ENCODE measurements around the gene ZC2HC1B. TPM values are rescaled to one million over a fixed set of nuclear protein-coding genes. Genes with fewer than 3 reads are reported as not detected.
"Not testable (repeated sequence)": the region's sequence is repeated elsewhere in the genome, so short reads cannot be mapped to it uniquely, and the experiment has no call there.

Gene ZC2HC1B
- total and polyA plus RNA-seq, 9 donors = 0.53 TPM; not detected in 8

DNA sequence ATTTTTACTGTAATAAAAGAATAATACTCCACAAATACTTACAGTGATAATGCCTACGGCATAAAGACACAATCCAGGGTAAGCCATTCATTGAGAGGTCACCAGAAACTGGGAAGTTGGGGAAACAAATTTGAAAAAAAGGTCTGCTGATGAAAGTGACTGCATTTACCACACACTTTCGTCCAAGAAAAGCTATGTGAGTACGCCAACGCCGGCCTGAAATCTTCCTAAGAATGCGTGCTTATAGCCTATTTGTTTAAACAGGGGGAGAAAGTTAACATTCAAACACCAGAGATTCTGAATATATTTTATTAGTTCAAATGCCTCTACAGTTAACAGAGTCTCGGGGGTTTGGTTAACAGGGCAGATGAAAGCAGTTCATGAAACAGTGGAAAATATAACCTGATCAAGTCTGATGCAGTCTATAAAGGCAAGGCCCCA lies 21.8 kb upstream of the ZC2HC1B start:
- no peaks in the 10 kb centered on the region for H3K9me3 ChIP-seq (replicated peaks; ENCODE audit: control insufficient read depth, low read depth, low read length)
- peak overlapping the region; percentile 97 for H3K27ac ChIP-seq (ENCODE audit: low read length)
- H3K4me3 ChIP-seq (ENCODE audit: low read length) = peak overlapping the region; percentile 86
- H3K27me3 ChIP-seq (ENCODE audit: control insufficient read depth, insufficient read depth, low read length) = no peaks in the 10 kb centered on the region
- 0% methylated on average over 1 of the region's 7 CpGs for WGBS (ENCODE audit: insufficient coverage)
- DNase-seq = peak; percentile 97
- peaks cover 19% of the 10 kb centered on the region for H3K4me1 ChIP-seq (ENCODE audit: control insufficient read depth, insufficient read depth, low read length)
- H3K36me3 ChIP-seq (ENCODE audit: control insufficient read depth, insufficient read depth, low read length) = peaks cover 28% of the 10 kb centered on the region

DNA sequence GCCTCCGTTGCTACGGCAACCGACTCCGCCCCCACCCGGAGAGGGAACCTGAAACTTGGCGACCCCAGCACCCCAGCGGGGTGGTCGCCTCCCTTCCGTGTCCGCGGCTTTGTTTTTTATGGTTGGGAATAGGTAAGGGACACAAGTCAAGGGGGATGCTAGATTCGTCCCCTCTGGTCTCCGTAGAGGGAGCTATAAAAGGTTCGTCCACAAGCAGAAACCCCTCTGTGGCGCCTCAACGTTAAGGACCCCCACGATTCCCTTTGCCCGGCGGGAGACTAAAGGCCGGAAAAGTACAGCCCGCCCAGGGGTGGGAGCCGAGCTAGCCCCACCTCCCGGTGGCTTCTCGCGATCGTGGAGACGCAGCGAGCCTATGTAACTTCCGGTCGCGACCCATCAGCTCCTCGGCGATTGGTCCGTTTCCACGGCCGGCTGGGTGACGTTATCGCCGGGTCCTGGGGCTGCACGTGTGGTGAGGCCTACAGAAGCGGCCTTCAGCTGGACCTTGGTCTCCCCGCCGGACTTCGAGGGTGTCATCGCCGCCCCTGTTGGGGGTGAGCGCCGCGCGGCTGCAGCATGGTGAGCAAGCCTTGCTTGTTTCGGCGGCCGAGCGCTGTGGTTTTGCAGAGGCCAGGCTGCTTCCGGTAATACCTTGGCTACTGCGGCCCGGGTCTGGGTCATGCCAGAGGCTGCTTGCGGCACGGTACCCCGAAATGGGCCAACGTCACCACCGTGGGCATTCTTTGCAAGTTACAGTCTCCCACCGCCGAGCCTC lies 21.2 kb upstream of the ZC2HC1B start, which contains the start of gene LTV1:
Gene LTV1 (plus strand): TSS at position 437 of the 775 bp plus-strand sequence. CDS start 140 bp downstream, at position 577.
- Histone ChIP-seq H3K9me3 (replicated peaks; ENCODE audit: control insufficient read depth, low read depth, low read length) (no peaks in the 10 kb centered on the region), H3K27ac (ENCODE audit: low read length) (peak within 1 kb of the TSS; percentile 97), H3K4me3 (ENCODE audit: low read length) (peak within 1 kb of the TSS; percentile 86), H3K27me3 (ENCODE audit: control insufficient read depth, insufficient read depth, low read length) (no peaks in the 10 kb centered on the region), H3K4me1 (ENCODE audit: control insufficient read depth, insufficient read depth, low read length) (peaks cover 19% of the 10 kb centered on the region), H3K36me3 (ENCODE audit: control insufficient read depth, insufficient read depth, low read length) (peaks cover 32% of the 10 kb centered on the region)
- under 1% methylated on average over 60 of the region's 64 CpGs for WGBS (ENCODE audit: insufficient coverage)
- peak; percentile 99 for DNase-seq

DNA sequence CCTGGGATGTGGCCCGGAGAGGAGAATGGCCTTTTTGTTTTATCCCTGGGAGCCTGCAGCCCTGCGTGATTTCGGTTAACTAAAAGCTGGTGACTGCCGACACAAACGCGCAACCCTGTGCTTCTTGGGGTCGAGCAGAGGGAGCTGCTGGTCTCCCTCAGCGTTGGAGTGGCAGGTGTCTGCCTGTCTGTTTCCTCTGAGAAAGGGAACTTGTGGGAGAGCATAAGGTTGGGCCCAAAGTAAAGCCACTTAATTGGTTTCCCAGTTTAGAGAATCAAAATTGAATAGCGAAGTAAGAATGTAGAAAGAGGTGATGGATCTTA lies 20.6 kb upstream of the ZC2HC1B start:
- no peak for DNase-seq

DNA sequence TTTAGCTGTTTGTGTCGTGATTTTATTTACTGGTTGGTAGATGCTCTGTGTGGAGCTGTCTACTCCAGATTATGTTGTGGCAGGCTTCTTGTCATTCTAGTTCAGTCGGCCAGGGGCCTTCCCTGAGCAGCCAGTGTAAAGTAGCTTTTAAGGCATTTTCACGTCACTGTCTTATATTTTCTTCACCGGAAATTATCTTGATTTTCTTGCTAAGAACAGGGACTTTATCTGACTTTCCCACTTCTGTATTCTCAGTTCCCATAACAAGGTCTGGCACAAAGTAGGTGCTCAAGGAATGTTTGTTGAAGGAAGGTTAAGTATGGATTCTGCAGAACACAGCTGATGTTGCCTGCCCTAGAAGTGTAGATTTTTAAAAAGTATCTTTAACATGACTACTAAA lies 20.3 kb upstream of the ZC2HC1B start:
- WGBS (ENCODE audit: insufficient coverage) = 8% methylated on average over 2 of the region's 4 CpGs
- peak overlapping the region; percentile 86 for H3K4me3 ChIP-seq (ENCODE audit: low read length)
- H3K9me3 ChIP-seq (replicated peaks; ENCODE audit: control insufficient read depth, low read depth, low read length) = no peaks in the 10 kb centered on the region
- H3K27me3 ChIP-seq (ENCODE audit: control insufficient read depth, insufficient read depth, low read length) = no peaks in the 10 kb centered on the region
- peak overlapping the region; percentile 97 for H3K27ac ChIP-seq (ENCODE audit: low read length)
- peaks cover 39% of the 10 kb centered on the region for H3K36me3 ChIP-seq (ENCODE audit: control insufficient read depth, insufficient read depth, low read length)
- DNase-seq = peak; percentile 30
- peaks cover 19% of the 10 kb centered on the region for H3K4me1 ChIP-seq (ENCODE audit: control insufficient read depth, insufficient read depth, low read length)

More for the DNA sequence above, 20.6 kb upstream of the ZC2HC1B start:
- under 1% methylated on average over 9 of the region's 9 CpGs for WGBS (ENCODE audit: insufficient coverage)
- H3K4me1 ChIP-seq (ENCODE audit: control insufficient read depth, insufficient read depth, low read length) = peaks cover 19% of the 10 kb centered on the region
- H3K9me3 ChIP-seq (replicated peaks; ENCODE audit: control insufficient read depth, low read depth, low read length) = no peaks in the 10 kb centered on the region
- H3K4me3 ChIP-seq (ENCODE audit: low read length) = peak overlapping the region; percentile 86
- peaks cover 37% of the 10 kb centered on the region for H3K36me3 ChIP-seq (ENCODE audit: control insufficient read depth, insufficient read depth, low read length)
- H3K27ac ChIP-seq (ENCODE audit: low read length) = peak overlapping the region; percentile 97
- no peaks in the 10 kb centered on the region for H3K27me3 ChIP-seq (ENCODE audit: control insufficient read depth, insufficient read depth, low read length)

DNA sequence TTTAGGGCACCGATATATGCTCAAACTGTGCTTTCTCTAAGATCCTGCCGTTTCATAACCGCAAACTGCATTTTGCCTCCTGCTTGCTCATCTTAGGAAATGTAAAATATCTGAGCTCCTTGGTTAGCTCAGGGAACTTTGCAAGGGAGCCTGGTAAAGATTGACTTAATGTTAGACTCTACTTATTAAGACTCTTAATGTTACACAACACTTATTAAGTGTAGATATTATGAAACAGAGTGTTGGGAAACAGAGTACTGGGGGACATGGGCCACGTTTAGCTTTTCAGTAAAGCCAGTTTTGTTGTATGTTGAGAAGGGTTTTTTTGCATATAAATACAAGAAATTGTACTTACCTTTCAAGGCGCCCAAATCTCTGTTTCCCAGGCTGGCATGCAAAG lies 19.2 kb upstream of the ZC2HC1B start:
- Histone ChIP-seq H3K27ac (ENCODE audit: low read length) (no peak overlapping the region), H3K9me3 (replicated peaks; ENCODE audit: control insufficient read depth, low read depth, low read length) (no peaks in the 10 kb centered on the region), H3K4me1 (ENCODE audit: control insufficient read depth, insufficient read depth, low read length) (peaks cover 14% of the 10 kb centered on the region), H3K4me3 (ENCODE audit: low read length) (no peak overlapping the region), H3K27me3 (ENCODE audit: control insufficient read depth, insufficient read depth, low read length) (no peaks in the 10 kb centered on the region), H3K36me3 (ENCODE audit: control insufficient read depth, insufficient read depth, low read length) (peaks cover 48% of the 10 kb centered on the region)
- no peak for DNase-seq
- WGBS (ENCODE audit: insufficient coverage) = 100% methylated on average over 4 of the region's 5 CpGs

DNA sequence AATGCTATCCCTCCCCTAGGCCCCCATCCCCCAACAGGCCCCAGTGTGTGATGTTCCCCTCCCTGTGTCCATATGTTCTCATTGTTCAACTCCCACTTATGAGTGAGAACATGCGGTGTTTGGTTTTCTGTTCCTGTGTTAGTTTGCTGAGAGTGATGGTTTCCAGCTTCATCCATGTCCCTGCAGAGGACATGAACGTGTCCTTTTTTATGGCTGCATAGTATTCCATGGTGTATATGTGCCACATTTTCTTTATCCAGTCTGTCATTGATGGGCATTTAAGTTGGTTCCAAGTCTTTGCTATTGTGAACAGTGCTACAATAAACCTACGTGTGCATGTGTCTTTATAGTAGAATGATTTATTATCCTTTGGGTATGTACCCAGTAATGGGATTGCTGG lies 12.6 kb upstream of the ZC2HC1B start:
- H3K27ac ChIP-seq (ENCODE audit: low read length); H3K4me1 ChIP-seq (ENCODE audit: control insufficient read depth, insufficient read depth, low read length); DNase-seq; H3K4me3 ChIP-seq (ENCODE audit: low read length); H3K27me3 ChIP-seq (ENCODE audit: control insufficient read depth, insufficient read depth, low read length): not testable (repeated sequence)
- Histone ChIP-seq H3K36me3 (ENCODE audit: control insufficient read depth, insufficient read depth, low read length) (peaks cover 53% of the 10 kb centered on the region), H3K9me3 (replicated peaks; ENCODE audit: control insufficient read depth, low read depth, low read length) (peaks cover 12% of the 10 kb centered on the region)
- WGBS (ENCODE audit: insufficient coverage) = no CpG with 5 or more reads among the region's 3 CpGs

DNA sequence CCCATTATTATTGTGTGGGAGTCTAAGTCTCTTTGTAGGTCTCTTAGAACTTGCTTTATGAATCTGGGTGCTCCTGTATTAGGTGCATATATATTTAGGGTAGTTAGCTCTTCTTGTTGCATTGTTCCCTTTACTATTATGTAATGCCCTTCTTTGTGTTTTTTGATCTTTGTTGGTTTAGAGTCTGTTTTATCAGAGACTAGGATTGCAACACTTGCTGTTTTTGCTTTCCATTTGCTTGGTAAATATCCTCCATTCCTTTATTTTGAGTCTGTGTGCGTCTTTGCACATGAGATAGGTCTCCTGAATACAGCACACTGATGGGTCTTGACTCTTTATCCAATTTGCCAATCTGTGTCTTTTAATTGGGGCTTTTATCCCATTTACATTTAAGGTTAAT lies 9.2 kb upstream of the ZC2HC1B start:
- H3K27me3 ChIP-seq (ENCODE audit: control insufficient read depth, insufficient read depth, low read length); H3K4me1 ChIP-seq (ENCODE audit: control insufficient read depth, insufficient read depth, low read length); H3K27ac ChIP-seq (ENCODE audit: low read length); H3K4me3 ChIP-seq (ENCODE audit: low read length); DNase-seq: not testable (repeated sequence)
- peaks cover 52% of the 10 kb centered on the region for H3K36me3 ChIP-seq (ENCODE audit: control insufficient read depth, insufficient read depth, low read length)
- peaks cover 15% of the 10 kb centered on the region for H3K9me3 ChIP-seq (replicated peaks; ENCODE audit: control insufficient read depth, low read depth, low read length)
- 100% methylated on average over 1 of the region's 1 CpG for WGBS (ENCODE audit: insufficient coverage)

DNA sequence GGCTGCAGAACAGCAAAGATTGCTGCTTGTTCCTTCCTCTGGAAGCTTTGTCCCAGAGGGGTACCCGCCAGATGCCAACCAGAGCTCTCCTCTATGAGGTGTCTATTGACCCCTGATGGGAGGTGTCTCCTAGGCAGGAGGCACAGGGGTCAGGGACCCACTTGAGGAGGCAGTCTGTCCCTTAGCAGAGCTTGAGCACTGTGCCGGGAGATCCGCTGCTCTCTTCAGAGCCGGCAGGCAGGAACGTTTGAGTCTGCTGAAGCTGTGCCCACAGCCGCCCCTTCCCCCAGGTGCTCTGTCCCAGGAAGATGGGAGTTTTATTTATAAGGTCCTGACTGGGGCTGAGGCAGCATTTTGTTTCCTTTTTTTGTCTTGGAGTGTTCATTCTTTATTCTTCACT lies 7.5 kb upstream of the ZC2HC1B start:
- H3K4me1 ChIP-seq (ENCODE audit: control insufficient read depth, insufficient read depth, low read length); DNase-seq; H3K27ac ChIP-seq (ENCODE audit: low read length); H3K4me3 ChIP-seq (ENCODE audit: low read length); H3K27me3 ChIP-seq (ENCODE audit: control insufficient read depth, insufficient read depth, low read length): not testable (repeated sequence)
- WGBS (ENCODE audit: insufficient coverage) = 93% methylated on average over 5 of the region's 6 CpGs
- H3K9me3 ChIP-seq (replicated peaks; ENCODE audit: control insufficient read depth, low read depth, low read length) = peaks cover 15% of the 10 kb centered on the region
- peaks cover 54% of the 10 kb centered on the region for H3K36me3 ChIP-seq (ENCODE audit: control insufficient read depth, insufficient read depth, low read length)

DNA sequence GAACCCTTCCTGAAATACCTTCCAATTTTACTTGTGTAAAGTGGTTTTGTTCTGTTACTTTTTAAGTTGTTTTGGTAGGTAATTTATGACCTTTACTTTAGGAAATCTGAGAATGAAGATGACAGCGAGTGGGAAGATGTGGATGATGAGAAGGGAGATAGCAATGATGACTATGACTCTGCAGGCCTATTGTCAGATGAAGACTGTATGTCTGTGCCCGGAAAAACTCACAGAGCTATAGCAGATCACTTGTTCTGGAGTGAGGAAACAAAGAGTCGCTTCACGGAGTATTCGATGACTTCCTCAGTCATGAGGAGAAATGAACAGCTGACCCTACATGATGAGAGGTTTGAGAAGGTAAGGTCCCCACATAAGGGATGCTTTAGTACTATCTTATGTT lies 6.6 kb upstream of the ZC2HC1B start:
- Histone ChIP-seq H3K27me3 (ENCODE audit: control insufficient read depth, insufficient read depth, low read length) (no peaks in the 10 kb centered on the region), H3K36me3 (ENCODE audit: control insufficient read depth, insufficient read depth, low read length) (peaks cover 56% of the 10 kb centered on the region), H3K9me3 (replicated peaks; ENCODE audit: control insufficient read depth, low read depth, low read length) (peaks cover 15% of the 10 kb centered on the region), H3K4me3 (ENCODE audit: low read length) (no peak overlapping the region), H3K4me1 (ENCODE audit: control insufficient read depth, insufficient read depth, low read length) (no peaks in the 10 kb centered on the region), H3K27ac (ENCODE audit: low read length) (no peak overlapping the region)
- no peak for DNase-seq
- WGBS (ENCODE audit: insufficient coverage) = 100% methylated on average over 5 of the region's 5 CpGs

DNA sequence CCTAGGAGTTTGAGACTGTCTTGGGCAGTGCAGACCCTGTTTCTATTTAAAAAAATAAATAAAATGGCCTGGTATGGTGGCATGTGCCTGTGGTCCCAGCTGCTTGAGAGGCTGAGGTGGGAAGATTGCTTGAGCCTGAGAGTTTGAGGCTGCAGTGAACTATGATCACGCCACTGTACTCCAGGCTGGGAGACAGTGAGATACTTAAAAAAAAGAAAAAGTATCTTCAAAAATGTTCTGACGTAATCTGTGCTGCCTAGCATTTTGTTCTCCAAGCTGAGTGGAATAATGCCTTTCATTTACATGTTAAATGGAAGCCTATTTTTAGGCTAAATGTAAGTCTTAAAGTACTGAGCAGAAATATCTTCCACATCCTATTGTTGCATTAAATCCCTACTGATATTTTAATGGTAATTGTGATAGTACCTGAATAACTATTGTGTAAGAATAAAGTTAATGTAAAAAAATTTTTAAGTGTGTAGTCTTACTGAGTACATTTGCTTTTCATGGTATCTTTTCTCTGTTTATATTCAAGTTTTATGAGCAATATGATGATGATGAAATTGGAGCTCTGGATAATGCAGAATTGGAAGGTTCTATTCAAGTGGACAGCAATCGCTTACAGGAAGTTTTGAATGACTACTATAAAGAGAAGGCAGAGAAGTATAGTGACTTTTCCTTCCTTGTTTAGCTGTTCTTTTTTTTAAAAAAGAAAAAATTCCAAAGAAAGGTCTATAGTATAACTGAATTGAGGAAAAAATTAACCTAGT lies 4.2 kb upstream of the ZC2HC1B start:
- Histone ChIP-seq H3K36me3 (ENCODE audit: control insufficient read depth, insufficient read depth, low read length) (peaks cover 60% of the 10 kb centered on the region), H3K27ac (ENCODE audit: low read length) (no peak overlapping the region), H3K4me1 (ENCODE audit: control insufficient read depth, insufficient read depth, low read length) (peaks cover under 1% of the 10 kb centered on the region), H3K4me3 (ENCODE audit: low read length) (no peak overlapping the region), H3K27me3 (ENCODE audit: control insufficient read depth, insufficient read depth, low read length) (no peaks in the 10 kb centered on the region), H3K9me3 (replicated peaks; ENCODE audit: control insufficient read depth, low read depth, low read length) (peaks cover 15% of the 10 kb centered on the region)
- no peak for DNase-seq
- WGBS (ENCODE audit: insufficient coverage) = 86% methylated on average over 1 of the region's 3 CpGs

All from muscle of leg (tissue), 11 donors.